ENCODE measurements around the gene PRR35. TPM values are rescaled to one million over a fixed set of nuclear protein-coding genes. Genes with fewer than 3 reads are reported as not detected.

Gene PRR35
- total RNA-seq, 4 donors from 2014 or later = not detected

DNA sequence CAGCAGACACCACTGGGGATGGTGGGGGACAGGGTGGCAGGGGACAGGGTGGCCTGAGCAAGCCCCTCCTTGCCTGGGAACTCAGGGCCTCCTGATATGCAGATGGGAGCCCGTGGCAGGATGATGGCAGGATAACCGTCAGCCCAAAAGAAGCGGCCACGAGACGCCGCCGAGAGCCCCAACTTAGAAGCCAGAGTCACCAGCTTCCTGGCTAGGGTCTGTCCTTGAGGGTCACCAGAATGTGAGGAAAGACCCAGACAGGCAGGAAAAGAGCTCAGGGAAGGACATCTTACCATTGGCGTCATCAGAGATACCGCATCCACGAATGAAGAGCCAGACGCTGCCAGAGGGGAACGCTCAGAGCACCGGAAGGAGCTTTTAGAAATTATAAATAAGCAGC, 49.1 kb downstream of the PRR35 start:
- no peak for TF ChIP-seq POLR2A (IDR thresholded peaks at IDR 0.05)
- TF ChIP-seq, protein P1, sequence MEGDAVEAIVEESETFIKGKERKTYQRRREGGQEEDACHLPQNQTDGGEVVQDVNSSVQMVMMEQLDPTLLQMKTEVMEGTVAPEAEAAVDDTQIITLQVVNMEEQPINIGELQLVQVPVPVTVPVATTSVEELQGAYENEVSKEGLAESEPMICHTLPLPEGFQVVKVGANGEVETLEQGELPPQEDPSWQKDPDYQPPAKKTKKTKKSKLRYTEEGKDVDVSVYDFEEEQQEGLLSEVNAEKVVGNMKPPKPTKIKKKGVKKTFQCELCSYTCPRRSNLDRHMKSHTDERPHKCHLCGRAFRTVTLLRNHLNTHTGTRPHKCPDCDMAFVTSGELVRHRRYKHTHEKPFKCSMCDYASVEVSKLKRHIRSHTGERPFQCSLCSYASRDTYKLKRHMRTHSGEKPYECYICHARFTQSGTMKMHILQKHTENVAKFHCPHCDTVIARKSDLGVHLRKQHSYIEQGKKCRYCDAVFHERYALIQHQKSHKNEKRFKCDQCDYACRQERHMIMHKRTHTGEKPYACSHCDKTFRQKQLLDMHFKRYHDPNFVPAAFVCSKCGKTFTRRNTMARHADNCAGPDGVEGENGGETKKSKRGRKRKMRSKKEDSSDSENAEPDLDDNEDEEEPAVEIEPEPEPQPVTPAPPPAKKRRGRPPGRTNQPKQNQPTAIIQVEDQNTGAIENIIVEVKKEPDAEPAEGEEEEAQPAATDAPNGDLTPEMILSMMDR (IDR thresholded peaks at IDR 0.05) = no peak
- intact Hi-C loops (cut with DNase I) = no loop called here
- WGBS, 2 donors = 88 to 95% methylated on average over 13 of the region's 13 CpGs
- DNase-seq = no peak
- Histone ChIP-seq H3K27me3 (no peaks in the 10 kb centered on the region), H3K9me3 (no peaks in the 10 kb centered on the region), H3K4me1 (peaks cover 0 to 8% of the 10 kb centered on the region in 2 donors), H3K36me3 (no peaks in the 10 kb centered on the region), H3K4me3 (replicated peaks in 1 of 3) (no peak overlapping the region), H3K27ac (no peak overlapping the region)

DNA sequence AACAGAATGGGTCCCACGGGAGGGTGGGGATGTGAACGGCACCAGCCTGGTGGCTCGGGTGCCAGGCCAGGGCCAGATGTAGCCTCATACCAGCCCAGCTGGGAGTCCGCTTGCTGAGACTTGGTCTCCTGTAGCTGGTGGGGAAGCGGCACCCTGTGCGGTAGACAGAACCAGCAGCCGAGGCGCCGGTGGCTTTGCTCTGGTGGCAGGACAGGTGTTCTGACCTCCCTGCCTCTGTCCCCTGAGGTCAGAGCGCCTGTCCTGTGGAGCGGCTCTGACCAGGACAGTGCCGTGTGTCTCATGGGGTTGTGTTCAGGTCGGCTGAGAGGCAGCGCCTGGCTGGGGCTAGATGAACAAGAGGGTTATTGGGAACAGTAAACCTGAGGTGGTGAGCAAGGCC, 49.8 kb downstream of the PRR35 start:
- H3K27me3 ChIP-seq = no peaks in the 10 kb centered on the region
- no peak overlapping the region for H3K27ac ChIP-seq
- no peaks in the 10 kb centered on the region for H3K9me3 ChIP-seq
- no peak for DNase-seq
- H3K36me3 ChIP-seq = no peaks in the 10 kb centered on the region
- WGBS, 2 donors = 91 to 95% methylated on average over 11 to 14 of the region's 14 CpGs
- no peak overlapping the region for H3K4me3 ChIP-seq (replicated peaks in 1 of 3)
- H3K4me1 ChIP-seq = peaks cover 0 to 8% of the 10 kb centered on the region in 2 donors
- TF ChIP-seq, protein P1 (IDR thresholded peaks at IDR 0.05) = no peak
- no peak for TF ChIP-seq POLR2A (IDR thresholded peaks at IDR 0.05)
- intact Hi-C loops (cut with DNase I) = no loop called here

DNA sequence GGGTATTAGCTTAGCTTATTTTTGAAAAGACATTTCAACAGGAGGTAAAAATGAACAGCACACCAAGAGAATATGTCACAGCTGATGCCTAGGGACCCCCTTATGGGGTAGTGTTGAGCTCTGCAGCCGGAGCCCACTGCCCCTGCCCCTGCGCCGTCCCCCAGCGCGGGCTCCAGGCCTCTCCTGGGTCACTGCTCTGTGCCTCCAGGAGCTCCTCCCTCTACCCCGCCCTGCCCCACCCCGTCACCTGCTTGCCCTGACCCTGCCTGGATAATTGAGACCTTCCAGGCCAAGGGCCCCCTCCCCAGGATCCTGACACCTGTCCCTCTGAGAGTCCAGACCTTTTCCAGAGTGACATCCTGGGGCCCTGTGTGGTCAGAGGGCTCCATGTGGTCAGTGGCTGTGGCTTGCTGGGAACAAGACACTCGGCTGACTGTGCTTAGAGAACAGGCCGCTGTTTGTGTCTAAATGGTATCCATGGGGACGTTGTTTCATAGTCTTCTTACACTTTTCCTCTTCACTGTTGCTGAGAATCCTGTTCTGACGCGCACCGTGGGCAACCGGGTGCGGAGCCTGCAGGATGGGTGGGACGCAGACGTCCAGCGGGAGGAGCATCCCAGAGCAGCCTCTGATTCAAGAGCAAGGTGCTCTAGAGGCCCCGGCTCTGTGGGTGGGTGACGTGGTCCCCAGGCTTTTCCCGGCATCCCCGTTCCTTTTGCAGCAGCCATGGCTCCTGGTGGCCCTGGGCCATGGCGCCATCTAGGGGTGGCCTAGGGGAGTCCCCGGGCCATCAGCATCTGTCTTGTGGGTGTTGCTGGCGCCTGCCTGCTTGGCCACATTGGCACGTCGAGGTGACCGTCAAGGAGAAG, 50.6 kb downstream of the PRR35 start:
- TF ChIP-seq POLR2A (IDR thresholded peaks at IDR 0.05) = no peak
- TF ChIP-seq, protein P1 (IDR thresholded peaks at IDR 0.05) = peak; percentile 50 to 83 (median 66)
- DNase-seq = peak; percentile 61 to 64
- no peak overlapping the region for H3K4me3 ChIP-seq (replicated peaks in 1 of 3)
- intact Hi-C loops (cut with DNase I) = no loop called here
- no peaks in the 10 kb centered on the region for H3K36me3 ChIP-seq
- no peak overlapping the region for H3K27ac ChIP-seq
- no peaks in the 10 kb centered on the region for H3K27me3 ChIP-seq
- no peaks in the 10 kb centered on the region for H3K9me3 ChIP-seq
- 84 to 87% methylated on average over 14 to 18 of the region's 28 CpGs for WGBS, 2 donors
- peaks cover 0 to 8% of the 10 kb centered on the region in 2 donors for H3K4me1 ChIP-seq

DNA sequence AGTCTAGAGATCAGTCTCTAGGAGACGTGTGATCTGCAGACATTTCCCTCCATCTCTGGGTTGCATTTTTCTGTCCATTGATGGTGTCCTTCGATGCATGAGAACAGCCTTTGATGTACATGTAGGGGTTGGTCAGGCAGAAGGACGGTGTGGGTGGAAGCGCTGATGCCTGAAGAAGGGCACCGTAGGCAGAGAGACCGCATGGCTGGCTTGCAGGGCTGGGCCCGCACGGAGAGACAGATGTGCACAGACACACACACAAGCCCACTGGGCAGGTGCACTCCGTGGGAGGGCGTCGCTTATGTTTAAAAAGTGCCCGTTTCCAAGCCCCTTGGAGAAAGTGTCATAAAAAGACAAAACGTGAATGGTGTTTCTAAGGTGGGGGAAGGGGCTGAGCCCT, 54.9 kb downstream of the PRR35 start:
- Histone ChIP-seq H3K9me3 (no peaks in the 10 kb centered on the region), H3K27me3 (no peaks in the 10 kb centered on the region), H3K4me3 (replicated peaks in 1 of 3) (no peak overlapping the region), H3K27ac (no peak overlapping the region), H3K4me1 (peaks cover 0 to 8% of the 10 kb centered on the region in 2 donors), H3K36me3 (no peaks in the 10 kb centered on the region)
- DNase-seq = no peak
- intact Hi-C loops (cut with DNase I) = no loop called here
- TF ChIP-seq, protein P1 (IDR thresholded peaks at IDR 0.05) = no peak
- TF ChIP-seq POLR2A (IDR thresholded peaks at IDR 0.05) = no peak
- 86 to 87% methylated on average over 13 of the region's 13 CpGs for WGBS, 2 donors

Small RNAs within 50 kb of the gene (microRNA-seq; reads per million reads assigned to microRNA genes)
- gene MIR3176 = not detected
- not detected for gene MIR5587

Small RNAs within 50 kb of the gene (small RNA-seq; reads per million reads assigned to genes)
- gene MIR3176 (not detected), gene MIR5587 (not detected), gene Z98883.1 (not detected)

Other genes starting within 250 kb of the PRR35 start
- gene AXIN1, start 207.7 kb upstream of the PRR35 start, total RNA-seq = 10 to 100 TPM; 17.5 to 29.7 (median 26.4) TPM
- 100 to 1,000 TPM in 1 of 4 donors, 10 to 100 TPM in 3; 39.9 to 106 (median 80.7) TPM for gene MRPL28, start 189.9 kb upstream of the PRR35 start, total RNA-seq
- 10 to 100 TPM; 31.6 to 83.3 (median 62.2) TPM for gene PGAP6, start 178.4 kb upstream of the PRR35 start, total RNA-seq
- 10 to 100 TPM; 31.7 to 65.0 (median 59.7) TPM for gene NME4, start 163.2 kb upstream of the PRR35 start, total RNA-seq
- gene DECR2, start 158.5 kb upstream of the PRR35 start, total RNA-seq = 10 to 100 TPM in 2 of 4 donors, 1 to 10 TPM in 2; 3.1 to 13.5 (median 9.5) TPM
- gene RAB11FIP3, start 134.7 kb upstream of the PRR35 start, total RNA-seq = 10 to 100 TPM; 26.6 to 34.3 (median 28.0) TPM
- gene CAPN15, start 32.7 kb upstream of the PRR35 start, total RNA-seq = 10 to 100 TPM; 19.6 to 42.6 (median 29.0) TPM
- under 1 TPM in 3 of 4 donors, not detected in 1; 0.63 to 0.81 (median 0.67) TPM for gene NHLRC4, start 6.6 kb downstream of the PRR35 start, total RNA-seq
- gene PIGQ, start 9.6 kb downstream of the PRR35 start, total RNA-seq = 100 to 1,000 TPM in 3 of 4 donors, 10 to 100 TPM in 1; 69.6 to 125 (median 108) TPM
- gene RAB40C, start 29.7 kb downstream of the PRR35 start, total RNA-seq = 10 to 100 TPM; 17.7 to 24.4 (median 18.4) TPM
- 1 to 10 TPM in 1 of 4 donors, under 1 TPM in 3; 0.13 to 1.8 (median 0.77) TPM for gene WFIKKN1, start 70.6 kb downstream of the PRR35 start, total RNA-seq
- gene METTL26, start 75.9 kb downstream of the PRR35 start, total RNA-seq = 100 to 1,000 TPM in 2 of 4 donors, 10 to 100 TPM in 2; 54.2 to 180 (median 115) TPM
- gene MCRIP2, start 81.4 kb downstream of the PRR35 start, total RNA-seq = 100 to 1,000 TPM in 1 of 4 donors, 10 to 100 TPM in 3; 61.3 to 124 (median 69.1) TPM
- 10 to 100 TPM; 23.6 to 56.0 (median 34.3) TPM for gene WDR90, start 89.0 kb downstream of the PRR35 start, total RNA-seq
- 10 to 100 TPM; 49.7 to 81.8 (median 57.6) TPM for gene RHOT2, start 107.7 kb downstream of the PRR35 start, total RNA-seq
- gene RHBDL1, start 115.3 kb downstream of the PRR35 start, total RNA-seq = under 1 TPM in 3 of 4 donors, not detected in 1; 0.27 to 0.63 (median 0.56) TPM
- 100 to 1,000 TPM; 134 to 206 (median 162) TPM for gene STUB1, start 120.0 kb downstream of the PRR35 start, total RNA-seq
- 100 to 1,000 TPM in 3 of 4 donors, 10 to 100 TPM in 1; 72.8 to 156 (median 124) TPM for gene JMJD8, start 123.9 kb downstream of the PRR35 start, total RNA-seq
- gene WDR24, start 130.0 kb downstream of the PRR35 start, total RNA-seq = 10 to 100 TPM; 13.3 to 20.1 (median 17.6) TPM
- gene FBXL16, start 145.4 kb downstream of the PRR35 start, total RNA-seq = 1 to 10 TPM; 5.8 to 7.5 (median 6.9) TPM
- 100 to 1,000 TPM in 1 of 4 donors, 10 to 100 TPM in 3; 51.0 to 109 (median 57.0) TPM for gene METRN, start 154.7 kb downstream of the PRR35 start, total RNA-seq
- 100 to 1,000 TPM in 1 of 4 donors, 10 to 100 TPM in 3; 56.4 to 109 (median 63.8) TPM for gene ANTKMT, start 160.8 kb downstream of the PRR35 start, total RNA-seq
- gene CCDC78, start 166.0 kb downstream of the PRR35 start, total RNA-seq = under 1 TPM in 1 of 4 donors, not detected in 3; 0.27 TPM
- gene HAGHL, start 166.7 kb downstream of the PRR35 start, total RNA-seq = 1 to 10 TPM in 3 of 4 donors, not detected in 1; 3.8 to 8.7 (median 5.1) TPM
- 10 to 100 TPM; 38.7 to 53.8 (median 44.6) TPM for gene CIAO3, start 180.6 kb downstream of the PRR35 start, total RNA-seq
- not detected for gene MSLN, start 200.3 kb downstream of the PRR35 start, total RNA-seq
- gene RPUSD1, start 228.0 kb downstream of the PRR35 start, total RNA-seq = 10 to 100 TPM; 14.1 to 27.9 (median 20.8) TPM
- gene CHTF18, start 228.2 kb downstream of the PRR35 start, total RNA-seq = 10 to 100 TPM; 10.1 to 14.6 (median 11.7) TPM
- gene GNG13, start 240.3 kb downstream of the PRR35 start, total RNA-seq = not detected

Measured in thyroid gland (tissue), 4 donors.